Right lobe of liver (tissue), 4 donors: ENCODE results near the gene MYADM.

Experiments
- POLR2A ChIP-seq: fragments of 450-650 bp; IDR thresholded peaks from one replicate; pipeline ENCODE4 v1.6.1; 2017; ENCODE audit warnings: antibody characterized with exemption, mild to moderate bottlenecking
- TF ChIP-seq, protein P1 (sequence below), 4 donors: fragments of 200-600 bp in 3 of 4; fragments of 450-650 bp in 1 of 4; IDR thresholded peaks; one replicate each; pipeline versions ENCODE4 v1.5.1 to v1.8.0; 2016 to 2022; ENCODE audit warnings: antibody characterized with exemption in 4 of 4, mild to moderate bottlenecking in 2 of 4
- donor health status: DM: no; HTN: no; CAD: no.
- donor health status: DM: no; HTN: no; CAD: no.
- donor health status: DM: no; HTN: yes; CAD: no.

DNA sequence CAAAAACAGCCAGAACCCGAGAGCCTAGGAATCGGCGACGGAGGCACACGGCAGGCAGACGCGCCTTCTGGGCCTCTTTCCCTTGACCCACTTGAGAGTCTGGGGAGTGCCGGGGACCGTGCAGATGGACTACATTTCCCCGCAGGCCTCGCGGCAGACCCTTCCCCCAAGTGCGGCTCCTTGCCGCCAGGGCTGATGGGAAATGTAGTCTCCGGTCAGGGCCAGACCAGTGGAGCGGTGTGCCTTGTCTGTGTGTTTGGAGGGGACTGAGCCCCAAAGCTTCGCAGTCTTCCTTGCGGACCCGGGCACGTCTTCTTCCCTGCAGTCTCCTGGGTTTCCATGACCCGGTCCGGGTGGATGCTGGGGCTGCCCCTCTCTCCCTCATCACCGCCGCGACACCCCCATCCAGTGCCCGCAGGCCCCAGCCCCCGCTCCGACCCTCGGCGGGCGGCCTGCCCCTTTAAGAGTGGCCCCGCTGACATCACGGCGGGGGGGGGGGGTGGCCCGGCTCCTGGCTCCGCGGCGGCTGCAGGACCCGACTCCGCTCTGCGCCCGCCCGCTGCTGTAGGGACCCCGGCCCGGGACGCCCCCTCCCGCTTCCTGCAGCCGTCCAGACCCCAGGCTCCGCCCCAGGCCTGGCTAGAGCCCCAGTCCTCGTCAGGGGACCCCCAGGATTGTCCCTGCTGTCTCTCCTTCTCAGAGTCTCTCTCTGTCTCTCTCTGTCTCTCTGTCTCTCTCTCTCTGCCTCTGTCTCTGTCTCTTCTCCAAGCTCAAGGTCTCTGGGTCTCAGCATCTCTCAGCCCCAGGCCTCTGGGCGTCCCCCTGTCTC lies 40.6 kb downstream of the MYADM start:
- TF ChIP-seq, protein P1, sequence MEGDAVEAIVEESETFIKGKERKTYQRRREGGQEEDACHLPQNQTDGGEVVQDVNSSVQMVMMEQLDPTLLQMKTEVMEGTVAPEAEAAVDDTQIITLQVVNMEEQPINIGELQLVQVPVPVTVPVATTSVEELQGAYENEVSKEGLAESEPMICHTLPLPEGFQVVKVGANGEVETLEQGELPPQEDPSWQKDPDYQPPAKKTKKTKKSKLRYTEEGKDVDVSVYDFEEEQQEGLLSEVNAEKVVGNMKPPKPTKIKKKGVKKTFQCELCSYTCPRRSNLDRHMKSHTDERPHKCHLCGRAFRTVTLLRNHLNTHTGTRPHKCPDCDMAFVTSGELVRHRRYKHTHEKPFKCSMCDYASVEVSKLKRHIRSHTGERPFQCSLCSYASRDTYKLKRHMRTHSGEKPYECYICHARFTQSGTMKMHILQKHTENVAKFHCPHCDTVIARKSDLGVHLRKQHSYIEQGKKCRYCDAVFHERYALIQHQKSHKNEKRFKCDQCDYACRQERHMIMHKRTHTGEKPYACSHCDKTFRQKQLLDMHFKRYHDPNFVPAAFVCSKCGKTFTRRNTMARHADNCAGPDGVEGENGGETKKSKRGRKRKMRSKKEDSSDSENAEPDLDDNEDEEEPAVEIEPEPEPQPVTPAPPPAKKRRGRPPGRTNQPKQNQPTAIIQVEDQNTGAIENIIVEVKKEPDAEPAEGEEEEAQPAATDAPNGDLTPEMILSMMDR (IDR thresholded peaks at IDR 0.05) = no peak
- TF ChIP-seq POLR2A = no peak
